Measurements from ENCODE around the gene CDHR3.
"Not testable (repeated sequence)": the region's sequence is repeated elsewhere in the genome, so short reads cannot be mapped to it uniquely, and the experiment has no call there.

Gene CDHR3, protein sequence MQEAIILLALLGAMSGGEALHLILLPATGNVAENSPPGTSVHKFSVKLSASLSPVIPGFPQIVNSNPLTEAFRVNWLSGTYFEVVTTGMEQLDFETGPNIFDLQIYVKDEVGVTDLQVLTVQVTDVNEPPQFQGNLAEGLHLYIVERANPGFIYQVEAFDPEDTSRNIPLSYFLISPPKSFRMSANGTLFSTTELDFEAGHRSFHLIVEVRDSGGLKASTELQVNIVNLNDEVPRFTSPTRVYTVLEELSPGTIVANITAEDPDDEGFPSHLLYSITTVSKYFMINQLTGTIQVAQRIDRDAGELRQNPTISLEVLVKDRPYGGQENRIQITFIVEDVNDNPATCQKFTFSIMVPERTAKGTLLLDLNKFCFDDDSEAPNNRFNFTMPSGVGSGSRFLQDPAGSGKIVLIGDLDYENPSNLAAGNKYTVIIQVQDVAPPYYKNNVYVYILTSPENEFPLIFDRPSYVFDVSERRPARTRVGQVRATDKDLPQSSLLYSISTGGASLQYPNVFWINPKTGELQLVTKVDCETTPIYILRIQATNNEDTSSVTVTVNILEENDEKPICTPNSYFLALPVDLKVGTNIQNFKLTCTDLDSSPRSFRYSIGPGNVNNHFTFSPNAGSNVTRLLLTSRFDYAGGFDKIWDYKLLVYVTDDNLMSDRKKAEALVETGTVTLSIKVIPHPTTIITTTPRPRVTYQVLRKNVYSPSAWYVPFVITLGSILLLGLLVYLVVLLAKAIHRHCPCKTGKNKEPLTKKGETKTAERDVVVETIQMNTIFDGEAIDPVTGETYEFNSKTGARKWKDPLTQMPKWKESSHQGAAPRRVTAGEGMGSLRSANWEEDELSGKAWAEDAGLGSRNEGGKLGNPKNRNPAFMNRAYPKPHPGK

GRCh38 chr7:105963038-105963667 lies at the start of gene CDHR3:
TSS of gene CDHR3 (plus strand) at chr7:105963264. CDS start at chr7:105963319, 55 bp downstream.
- no peak for DNase-seq

- no peak for DNase-seq
Measured at GRCh38 chr7:105913947-105914346, 49.1 kb upstream of the CDHR3 start.

DNA sequence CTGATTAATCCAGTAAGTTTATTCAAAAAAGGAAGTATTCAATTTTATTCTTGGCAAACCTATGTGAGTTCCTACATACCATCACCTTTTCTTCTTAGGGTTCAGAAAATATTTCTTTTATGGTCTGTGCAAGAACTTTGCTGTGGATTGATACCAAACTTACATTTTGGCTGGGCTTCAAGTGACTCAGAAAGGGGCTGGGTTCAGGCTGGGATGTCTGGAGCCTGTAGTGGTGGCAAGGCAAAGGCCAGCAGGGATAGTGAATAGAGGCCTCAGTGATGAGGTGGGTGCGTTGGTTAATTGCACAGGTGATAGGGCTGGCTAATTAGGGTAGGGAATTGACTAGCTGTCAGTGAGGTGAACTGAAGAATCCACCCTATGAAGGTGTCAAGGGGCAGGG lies 46.5 kb upstream of the CDHR3 start:
- no peak for DNase-seq

GRCh38 chr7:105917659-105918058 lies 45.4 kb upstream of the CDHR3 start:
- DNase-seq = no peak

DNA sequence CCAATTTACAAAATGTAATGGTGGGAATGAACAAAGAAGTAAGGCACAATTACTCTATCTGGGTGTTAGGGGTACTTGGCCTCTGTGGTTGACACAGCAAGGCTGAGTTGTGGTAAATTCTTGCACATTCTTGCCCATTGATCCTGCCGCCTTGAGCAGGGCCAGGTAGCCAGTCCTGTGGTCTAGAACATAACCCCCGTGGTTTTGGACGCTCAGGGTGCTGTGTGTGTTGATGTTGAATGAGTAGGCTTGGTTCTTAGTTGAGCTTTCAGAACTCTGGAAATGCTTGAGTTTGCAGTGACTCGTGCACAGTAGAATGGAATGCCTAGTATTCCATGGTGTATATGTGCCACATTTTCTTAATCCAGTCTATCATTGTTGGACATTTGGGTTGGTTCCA lies 42.3 kb upstream of the CDHR3 start:
- no peak for DNase-seq

- DNase-seq = no peak
Measured at GRCh38 chr7:105924945-105925344, 38.1 kb upstream of the CDHR3 start.

GRCh38 chr7:105926131-105926530 lies 36.9 kb upstream of the CDHR3 start:
- no peak for DNase-seq

DNA sequence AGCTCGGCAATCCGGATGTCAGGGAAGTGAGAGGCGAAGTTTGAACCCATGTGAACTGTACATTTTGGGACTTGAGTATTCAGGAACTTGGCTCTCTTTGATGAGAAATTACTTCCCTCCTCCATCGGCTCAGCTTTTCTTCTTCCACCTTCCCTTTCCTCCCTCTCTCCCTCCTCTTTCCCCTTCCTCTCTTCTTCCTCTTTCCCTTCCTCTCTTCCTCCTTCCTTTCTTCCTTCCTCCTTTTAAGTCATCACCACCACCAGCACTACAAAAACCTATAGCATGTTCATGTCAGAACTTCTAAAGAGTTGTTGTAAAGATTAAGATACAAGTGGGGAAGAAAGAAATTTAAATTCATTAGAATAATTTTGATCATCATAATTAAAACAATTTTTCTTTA lies 31.9 kb upstream of the CDHR3 start:
- DNase-seq = no peak

DNA sequence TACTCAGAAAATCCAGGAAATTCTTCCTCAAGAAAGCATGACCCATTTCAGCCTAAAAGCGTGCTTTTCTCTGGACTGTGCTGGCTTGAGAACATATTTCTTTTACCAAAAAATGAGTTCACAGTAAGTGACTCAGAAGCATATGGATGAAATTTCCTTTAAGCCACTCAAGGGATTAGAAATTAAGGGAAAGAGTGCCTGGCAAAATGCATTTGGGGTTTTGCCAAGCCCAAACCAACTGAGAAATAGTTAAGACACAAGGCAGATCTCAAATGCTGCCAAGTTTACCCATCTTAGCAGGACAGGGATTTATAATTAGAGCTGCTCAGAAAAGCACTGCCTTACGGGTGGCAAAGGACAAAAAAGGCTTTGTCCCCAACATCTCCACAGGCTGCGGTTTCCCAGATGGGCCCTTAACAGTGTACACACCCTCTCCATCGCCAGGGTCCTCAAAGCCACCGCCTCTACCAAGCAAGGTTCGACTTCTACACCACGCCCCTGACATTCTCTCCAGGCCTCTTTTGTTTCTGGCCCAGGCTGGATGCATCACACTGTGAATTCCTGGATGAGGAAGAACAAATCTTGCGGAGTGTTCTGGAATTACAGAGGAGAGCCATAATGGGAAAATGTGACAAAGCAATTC lies 30.1 kb upstream of the CDHR3 start:
- DNase-seq = no peak

- DNase-seq = no peak
Measured at GRCh38 chr7:105934572-105935185, 28.4 kb upstream of the CDHR3 start.

DNA sequence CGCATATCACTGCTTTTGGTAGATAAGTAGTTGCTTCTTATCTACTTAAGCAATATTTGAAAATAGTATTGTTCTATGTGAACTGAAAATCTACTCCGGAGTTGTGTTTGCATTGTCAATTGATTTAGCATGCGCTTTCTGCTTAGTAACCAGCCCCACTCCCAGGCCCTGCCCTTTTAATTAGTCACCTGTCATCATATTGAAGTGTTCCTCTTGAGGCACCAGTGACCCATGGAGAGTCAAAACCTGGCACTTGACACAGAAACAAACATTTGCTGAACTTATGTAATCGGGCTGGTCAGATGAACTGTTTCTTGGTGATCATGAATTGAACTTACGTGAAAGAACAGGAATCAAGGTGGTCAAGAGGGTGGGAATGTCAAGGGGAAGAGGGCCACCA lies 27.8 kb upstream of the CDHR3 start:
- no peak for DNase-seq

DNA sequence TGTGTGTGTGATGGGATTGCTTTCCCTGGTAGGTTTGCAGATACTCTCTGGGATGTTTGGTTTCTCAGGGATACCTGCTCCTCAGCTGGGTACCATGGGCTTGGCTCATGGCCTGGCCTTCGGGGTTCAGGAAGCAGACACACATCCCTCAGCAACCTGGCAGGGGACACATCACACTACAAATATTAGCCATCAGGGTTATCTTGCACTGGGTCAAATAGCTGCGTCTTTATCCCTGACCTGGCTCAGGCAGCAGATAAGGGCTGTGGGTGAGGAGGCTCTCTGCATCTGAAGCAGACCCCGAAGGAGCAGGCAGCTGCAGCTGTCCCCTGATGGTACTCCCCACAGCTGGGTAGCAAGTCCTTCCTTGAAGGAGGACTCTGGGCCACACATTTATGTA lies 25.7 kb upstream of the CDHR3 start:
- no peak for DNase-seq

GRCh38 chr7:105940109-105940508 lies 23.0 kb upstream of the CDHR3 start:
- DNase-seq = no peak

DNA sequence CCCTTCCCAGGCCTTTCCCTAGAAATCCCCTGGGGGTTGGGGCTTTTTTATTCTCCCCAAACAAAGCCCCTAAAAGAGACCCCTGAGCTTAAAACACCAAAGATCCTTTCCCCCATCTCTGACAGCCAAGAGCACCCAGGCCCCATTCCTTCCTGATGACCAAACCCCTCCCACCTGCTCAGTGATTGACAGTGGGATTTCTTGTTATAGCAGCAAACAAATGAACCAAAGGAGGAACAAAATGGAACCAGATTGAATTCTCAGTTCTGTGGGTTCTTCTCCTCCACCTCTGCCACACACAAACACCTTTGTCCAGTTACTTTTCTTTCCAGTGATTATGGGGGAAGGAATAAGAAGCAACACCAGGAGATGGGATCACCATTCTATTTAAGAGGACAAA lies 21.5 kb upstream of the CDHR3 start:
- DNase-seq = no peak

DNA sequence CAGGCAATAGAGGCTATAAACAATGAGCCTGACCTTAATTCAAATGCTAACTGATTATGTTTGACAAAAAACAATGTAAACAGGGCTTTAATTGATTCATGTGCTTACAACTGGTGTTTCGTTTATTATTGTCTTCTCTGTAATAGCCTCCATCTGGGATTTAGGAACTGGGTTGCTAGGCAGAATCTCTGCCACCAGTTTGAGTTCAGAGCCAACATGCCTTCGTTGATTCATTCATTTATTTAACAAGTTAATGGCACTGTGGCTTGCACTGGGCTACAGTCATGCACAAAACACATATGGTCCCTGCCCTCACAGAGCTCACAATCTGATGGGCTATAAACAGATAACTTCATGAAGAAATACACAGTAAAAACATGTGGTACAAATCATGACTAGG lies 19.6 kb upstream of the CDHR3 start:
- no peak for DNase-seq

- DNase-seq = no peak
Measured at GRCh38 chr7:105945848-105946247, 17.2 kb upstream of the CDHR3 start.

- DNase-seq = no peak
Measured at GRCh38 chr7:105951597-105951996, 11.5 kb upstream of the CDHR3 start.

DNA sequence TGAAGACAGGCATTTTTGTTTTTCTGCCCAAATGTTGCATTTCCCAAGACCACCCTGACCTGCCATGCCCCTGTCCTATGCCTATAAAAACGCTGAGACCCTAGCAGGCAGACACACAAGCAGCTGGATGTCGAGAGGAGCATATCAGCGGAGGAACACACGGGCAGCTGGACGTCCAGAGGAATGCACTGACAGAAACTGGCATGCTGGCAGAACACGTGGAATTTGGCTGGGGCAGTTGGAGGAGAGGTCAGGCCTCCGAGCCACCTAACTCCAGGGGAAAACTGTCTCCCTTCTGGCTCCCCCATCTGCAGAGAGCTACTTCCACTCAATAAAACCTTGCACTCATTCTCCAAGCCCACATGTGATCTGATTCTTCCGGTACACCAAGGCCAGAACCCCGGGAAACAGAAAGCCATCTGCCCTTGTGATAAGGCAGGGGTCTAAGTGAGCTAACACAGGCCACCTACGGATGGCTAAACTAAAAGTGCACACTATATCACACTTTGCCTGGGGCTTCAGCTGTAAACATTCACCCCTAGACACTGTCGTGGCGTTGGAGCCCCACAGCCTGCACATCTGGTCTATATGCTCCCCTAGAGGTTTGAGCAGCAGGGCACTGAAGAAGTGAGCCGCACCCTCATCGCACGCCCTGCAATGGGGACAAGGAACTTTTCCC lies 10.0 kb upstream of the CDHR3 start:
- DNase-seq = no peak

DNA sequence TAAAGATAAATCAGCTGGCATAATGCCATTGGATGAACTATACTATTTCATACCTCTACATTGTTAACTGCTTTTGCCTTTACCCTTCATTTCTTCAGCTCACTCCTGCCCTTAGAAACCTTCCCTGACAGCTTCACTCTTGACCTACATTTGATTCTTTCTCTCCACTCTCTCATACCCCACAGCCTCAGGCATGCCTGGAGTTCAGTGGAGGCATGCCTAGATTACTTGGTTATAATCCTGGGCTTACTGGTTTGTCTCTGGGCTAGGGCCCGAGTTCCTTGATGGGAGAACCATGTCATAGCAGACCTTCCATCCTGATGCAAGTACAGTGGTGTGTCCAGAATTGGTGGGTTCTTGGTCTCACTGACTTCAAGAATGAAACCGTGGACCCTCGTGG lies 8.4 kb upstream of the CDHR3 start:
- DNase-seq = no peak

- not testable (repeated sequence) for DNase-seq
Measured at GRCh38 chr7:105955651-105956466, 7.2 kb upstream of the CDHR3 start.

DNA sequence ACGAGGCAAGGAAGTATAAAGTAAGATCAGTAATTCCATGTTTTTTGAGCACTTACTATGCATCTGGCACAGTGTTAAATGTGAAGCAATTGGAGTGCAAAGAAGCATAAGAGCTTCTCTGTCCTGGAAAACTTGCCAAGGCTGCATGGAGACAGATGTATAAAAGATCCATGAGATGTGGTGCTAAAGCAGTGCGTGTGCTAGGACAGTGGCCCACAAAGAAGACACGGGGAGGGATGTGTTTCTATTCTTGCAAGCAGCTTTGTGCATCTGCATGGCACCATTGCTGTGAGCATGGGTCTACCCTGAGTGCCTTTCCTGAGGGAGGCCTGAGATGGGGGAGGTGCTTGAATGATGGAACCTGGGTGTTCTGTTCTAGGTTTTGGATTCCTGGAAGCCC lies 5.1 kb upstream of the CDHR3 start:
- no peak for DNase-seq

All from GF-D8 (cell line).